ENCODE data around the gene AHI1. TPM values are rescaled to one million over a fixed set of nuclear protein-coding genes. Genes with fewer than 3 reads are reported as not detected.

AHI1 gene
- total and polyA plus RNA-seq, 10 of the 15 experiments (the other 5 are each of a cell fraction or from before 2014, with no cell fraction given), result 3.2 to 9.5 (median 4.6) TPM

- Histone ChIP-seq H3K27me3 (replicated peaks in 1 of 2; ENCODE audit: control insufficient read depth in 2 of 2, insufficient read depth in 2 of 2, low read length in 1 of 2) (no peaks in the 10 kb centered on the region), H3K27ac (ENCODE audit: control insufficient read depth, insufficient read depth) (no peak overlapping the region), H2AFZ (ENCODE audit: control insufficient read depth, low read depth, low read length) (no peak overlapping the region), H3K4me1 (ENCODE audit: control insufficient read depth, insufficient read depth, low read length) (no peaks in the 10 kb centered on the region), H3K79me2 (ENCODE audit: control insufficient read depth, insufficient read depth, low read length) (no peaks in the 10 kb centered on the region), H3K4me2 (ENCODE audit: control insufficient read depth, insufficient read depth) (no peak overlapping the region), H3K36me3 (ENCODE audit: control insufficient read depth in 2 of 2, insufficient read depth in 2 of 2, low read length in 1 of 2) (no peaks in the 10 kb centered on the region), H3K9ac (ENCODE audit: control insufficient read depth, insufficient read depth, low read length) (no peak overlapping the region), H4K20me1 (ENCODE audit: control insufficient read depth, insufficient read depth) (no peaks in the 10 kb centered on the region), H3K9me3 (replicated peaks; ENCODE audit: control insufficient read depth, insufficient read depth, low read length) (no peaks in the 10 kb centered on the region; the same call in 2 of the 3 replicates), H3K4me3 (no peak overlapping the region)
- BruUV-seq (replicated peaks), result no TSS peak
- WGBS (ENCODE audit: insufficient coverage, insufficient replicate concordance, low lambda C conversion rate, missing lambda C conversion rate), result 75% methylated on average over 3 of the region's 3 CpGs
- intact Hi-C loops (cut with micrococcal nuclease; ENCODE audit: unreplicated experiment) (no loop called here), in situ Hi-C loops (cut with MboI) (no loop called here)
- no peak for ATAC-seq
- POLR2A ChIA-PET, result no interaction called here
- SMC1A ChIA-PET (ENCODE audit: uncharacterized antibody, unreplicated experiment), result interaction anchor here (0.8 to 1.4 kb wide), 3 partner anchors 10 to 24 kb away, joined by 3 to 4 read pairs (median 3); no protein-coding TSS in a partner anchor
- TF ChIP-seq E2F4 (IDR thresholded peaks at IDR 0.05; ENCODE audit: low read depth, low read length) (no peak), TARDBP (IDR thresholded peaks at IDR 0.05; ENCODE audit: borderline replicate concordance) (no peak), BACH1 (IDR thresholded peaks at IDR 0.05; ENCODE audit: borderline replicate concordance) (no peak)
- DNase-seq (ENCODE audit: low read depth, low spot score), result no peak
- CTCF ChIA-PET, result interaction anchor here (0.6 to 1.3 kb wide), 2 partner anchors 15 to 25 kb away, joined by 3 read pairs; no protein-coding TSS in a partner anchor
- RAD21 ChIA-PET (ENCODE audit: unreplicated experiment), result no interaction called here
- no peak for FAIRE-seq
These were observed 206.1 kb downstream of the AHI1 start for GRCh38 chr6:135291288-135292076.

- FAIRE-seq, result no peak
- CTCF ChIA-PET, result no interaction called here
These were observed 207.7 kb downstream of the AHI1 start for GRCh38 chr6:135289816-135290215.

More at GRCh38 chr6:135289816-135290215, 207.7 kb downstream of the AHI1 start:
- Histone ChIP-seq H3K4me2 (ENCODE audit: control insufficient read depth, insufficient read depth) (no peak overlapping the region), H3K27ac (ENCODE audit: control insufficient read depth, insufficient read depth) (no peak overlapping the region), H3K27me3 (replicated peaks in 1 of 2; ENCODE audit: control insufficient read depth in 2 of 2, insufficient read depth in 2 of 2, low read length in 1 of 2) (no peaks in the 10 kb centered on the region), H3K9me3 (replicated peaks; ENCODE audit: control insufficient read depth, insufficient read depth, low read length) (no peaks in the 10 kb centered on the region; the same call in 2 of the 3 replicates), H3K9ac (ENCODE audit: control insufficient read depth, insufficient read depth, low read length) (no peak overlapping the region), H3K79me2 (ENCODE audit: control insufficient read depth, insufficient read depth, low read length) (no peaks in the 10 kb centered on the region), H3K36me3 (ENCODE audit: control insufficient read depth in 2 of 2, insufficient read depth in 2 of 2, low read length in 1 of 2) (no peaks in the 10 kb centered on the region), H3K4me3 (no peak overlapping the region), H3K4me1 (ENCODE audit: control insufficient read depth, insufficient read depth, low read length) (no peaks in the 10 kb centered on the region), H2AFZ (ENCODE audit: control insufficient read depth, low read depth, low read length) (no peak overlapping the region), H4K20me1 (ENCODE audit: control insufficient read depth, insufficient read depth) (no peaks in the 10 kb centered on the region)
- TF ChIP-seq IKZF1 (conservative IDR thresholded peaks at IDR 0.05) (no peak), RAD51 (IDR thresholded peaks at IDR 0.05) (no peak), FOXM1 (IDR thresholded peaks at IDR 0.05; ENCODE audit: low read depth, low read length) (no peak), CREB1 (IDR thresholded peaks at IDR 0.05; ENCODE audit: low read depth) (no peak), BCL11A (IDR thresholded peaks at IDR 0.05; ENCODE audit: low read depth, low read length) (no peak), BMI1 (IDR thresholded peaks at IDR 0.05; ENCODE audit: borderline replicate concordance) (no peak), SMAD1 (IDR thresholded peaks at IDR 0.05; ENCODE audit: low read depth, partially characterized antibody) (no peak)
- ChIA-PET SMC1A (ENCODE audit: uncharacterized antibody, unreplicated experiment) (interaction anchor here (1.0 kb wide), 1 partner anchor 9 kb away, joined by 5 read pairs; no protein-coding TSS in a partner anchor), RAD21 (ENCODE audit: unreplicated experiment) (no interaction called here), POLR2A (no interaction called here)
- in situ Hi-C loops (cut with MboI), result no loop called here
- WGBS (ENCODE audit: insufficient coverage, insufficient replicate concordance, low lambda C conversion rate, missing lambda C conversion rate), result 96% methylated on average over 5 of the region's 5 CpGs
- intact Hi-C loops (cut with micrococcal nuclease; ENCODE audit: unreplicated experiment), result no loop called here
- no peak for DNase-seq (ENCODE audit: low read depth, low spot score)
- no peak for ATAC-seq
- BruUV-seq (replicated peaks), result no TSS peak

Data from GM12878 (cell line).